OCI-M1 (cell line): ENCODE data around the gene PSMG1.
"Not testable (repeated sequence)": the region's sequence is repeated elsewhere in the genome, so short reads cannot be mapped to it uniquely, and the experiment has no call there.

Experiments used
- DNase-seq: peaks from one replicate; lab custom pipeline; 2025; lab: John Stamatoyannopoulos, UW

The PSMG1 gene

GRCh38 chr21:39183272-39184049 is at the start of gene PSMG1:
Gene PSMG1 (minus strand): TSS chr21:39183451. CDS start chr21:39183385, 66 bp downstream.
- peak; percentile 100 for DNase-seq

- DNase-seq, result no peak
Observed at GRCh38 chr21:39232861-39233291, 49.6 kb upstream of the PSMG1 start.

DNA sequence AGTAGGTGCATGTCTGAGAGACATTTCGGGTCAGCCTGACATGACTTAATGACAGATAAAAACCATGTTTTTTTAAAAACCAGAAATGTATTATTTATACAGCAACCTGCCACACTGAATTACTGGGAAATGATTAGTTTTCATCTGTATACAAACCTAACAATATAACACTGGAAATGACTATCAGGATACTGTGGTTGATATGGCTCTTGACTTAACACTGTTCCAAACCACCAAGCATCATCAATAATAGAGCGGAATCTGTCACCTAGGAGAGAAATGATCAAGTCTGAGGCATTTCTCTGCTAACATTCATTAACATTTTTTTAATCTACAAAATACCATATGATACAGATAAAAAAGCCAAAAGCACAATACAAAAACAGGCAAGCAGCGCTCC is 41.7 kb upstream of the PSMG1 start:
- DNase-seq, result no peak

DNA sequence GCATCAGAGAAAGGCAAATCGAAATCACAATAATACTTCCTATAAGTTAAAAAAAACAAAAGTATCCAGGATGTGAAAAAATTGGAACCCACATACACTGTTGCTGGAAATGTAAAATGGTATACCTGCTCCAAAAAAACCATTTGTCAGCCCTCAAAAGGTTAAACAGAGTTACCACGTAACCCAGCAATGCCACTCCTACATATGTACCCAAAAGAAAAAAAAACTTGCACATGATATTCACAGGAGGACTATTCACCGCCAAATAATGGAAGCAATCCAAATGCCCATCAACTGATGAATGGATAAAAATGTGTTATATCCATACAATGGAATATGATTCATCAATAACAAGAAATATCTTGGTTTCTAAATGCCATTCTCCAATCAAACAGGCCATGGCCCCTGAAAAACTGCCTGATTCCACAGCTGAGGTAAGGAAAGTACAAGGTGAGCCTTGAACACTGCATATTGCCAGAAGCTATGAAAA is 38.8 kb upstream of the PSMG1 start:
- DNase-seq, result no peak

- no peak for DNase-seq
Observed at GRCh38 chr21:39221282-39221996, 38.2 kb upstream of the PSMG1 start.

GRCh38 chr21:39220875-39221274 is 37.6 kb upstream of the PSMG1 start:
- not testable (repeated sequence) for DNase-seq

GRCh38 chr21:39220150-39220549 is 36.9 kb upstream of the PSMG1 start:
- DNase-seq, result no peak

DNA sequence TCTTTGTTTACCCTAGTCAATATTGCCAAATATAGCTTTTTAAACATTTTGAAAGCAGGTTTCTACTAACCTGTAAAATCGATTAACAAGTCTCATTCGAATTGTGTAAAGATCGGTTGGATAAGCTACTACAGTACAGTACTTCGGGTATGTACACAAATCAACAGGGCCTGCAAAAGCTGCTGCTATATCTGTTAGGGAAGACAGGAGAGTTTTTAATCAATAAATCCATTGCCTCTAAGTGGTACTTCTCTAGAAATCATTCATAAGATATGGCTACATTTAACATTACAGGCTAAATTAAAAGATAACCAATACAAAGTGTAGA is 34.8 kb upstream of the PSMG1 start:
- no peak for DNase-seq

GRCh38 chr21:39217356-39218081 is 34.3 kb upstream of the PSMG1 start:
- DNase-seq, result no peak

- DNase-seq, result no peak
Observed at GRCh38 chr21:39216290-39216689, 33.0 kb upstream of the PSMG1 start.

GRCh38 chr21:39215078-39215477 is 31.8 kb upstream of the PSMG1 start:
- no peak for DNase-seq

- peak; percentile 83 for DNase-seq
Observed at GRCh38 chr21:39209334-39209688, 26.1 kb upstream of the PSMG1 start.

GRCh38 chr21:39208624-39209333 is 25.5 kb upstream of the PSMG1 start:
- DNase-seq, result peak; percentile 99

GRCh38 chr21:39204134-39204533 is 20.9 kb upstream of the PSMG1 start:
- no peak for DNase-seq

GRCh38 chr21:39198800-39199199 is 15.5 kb upstream of the PSMG1 start:
- no peak for DNase-seq

DNA sequence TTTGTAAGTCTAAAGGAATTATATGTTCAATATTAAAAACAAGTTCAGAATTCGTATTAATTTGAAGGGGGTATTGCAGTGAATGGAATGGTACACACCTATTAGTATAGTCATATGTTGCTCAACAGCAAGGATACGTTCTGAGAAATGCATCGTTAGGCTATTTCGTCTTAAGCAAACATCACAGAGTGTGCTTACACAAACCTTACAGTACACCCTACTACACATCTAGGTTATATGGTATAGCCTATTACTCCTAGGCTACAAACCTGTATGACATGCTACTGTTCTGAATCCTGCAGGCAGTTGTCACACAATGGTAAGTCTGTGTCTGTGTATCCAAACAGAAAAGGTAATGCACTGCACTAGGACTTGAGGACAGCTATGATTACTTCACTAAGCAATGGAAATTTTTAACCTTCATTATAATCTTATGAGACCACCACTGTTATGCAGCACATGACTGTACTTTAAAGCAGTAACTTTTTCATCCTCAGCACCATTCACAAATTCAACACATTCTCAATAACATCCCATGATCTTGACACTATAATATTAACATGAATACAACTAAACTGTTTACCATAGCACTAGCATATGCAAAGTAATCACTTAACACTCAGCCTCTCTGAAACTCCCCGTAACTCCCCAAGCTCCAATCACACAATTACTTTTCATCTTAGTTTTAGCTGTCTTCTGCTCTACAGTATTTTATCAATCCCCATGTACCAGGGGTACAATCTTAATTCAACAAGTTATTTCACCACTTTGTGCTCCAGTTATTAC is 14.4 kb upstream of the PSMG1 start:
- DNase-seq, result no peak

DNA sequence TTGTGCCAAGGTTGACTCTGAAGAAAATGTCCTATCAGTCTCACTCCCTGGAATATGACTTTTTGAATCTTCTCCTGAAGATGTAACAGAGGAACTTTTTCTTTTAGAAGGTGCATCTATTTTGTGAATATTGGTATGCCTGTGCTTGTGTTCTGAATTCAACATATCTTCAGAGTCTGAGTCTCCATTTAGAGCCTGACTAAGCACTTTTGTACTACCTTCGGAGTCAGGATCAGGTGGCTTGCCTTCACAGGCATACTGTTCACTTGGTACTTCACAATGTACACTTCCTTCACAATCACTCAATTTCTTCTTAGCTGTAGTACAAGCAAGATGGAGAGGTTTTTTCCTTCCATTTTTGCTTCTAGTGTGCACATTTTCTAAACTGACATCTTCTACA is 13.6 kb upstream of the PSMG1 start:
- DNase-seq, result no peak

DNA sequence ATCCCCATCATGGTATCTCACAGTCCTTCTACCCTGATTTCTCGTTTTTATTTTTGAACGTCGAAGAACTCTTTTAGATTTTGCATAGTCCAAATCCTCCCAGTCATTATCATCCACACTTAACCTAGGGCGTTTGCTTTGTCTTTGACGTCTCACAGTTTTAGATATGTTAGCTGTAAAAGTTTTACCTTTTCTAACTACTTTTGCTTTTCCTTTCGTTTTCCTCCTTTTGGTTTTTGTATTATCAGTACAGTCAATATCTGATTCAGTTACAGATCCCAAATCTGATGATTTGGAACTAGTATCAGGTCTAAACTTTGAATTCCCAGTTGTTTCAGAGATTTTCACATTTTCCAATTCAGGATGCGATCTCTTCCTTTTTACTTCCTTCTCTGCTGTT is 13.1 kb upstream of the PSMG1 start:
- DNase-seq, result no peak

GRCh38 chr21:39193380-39193779 is 10.1 kb upstream of the PSMG1 start:
- no peak for DNase-seq

DNA sequence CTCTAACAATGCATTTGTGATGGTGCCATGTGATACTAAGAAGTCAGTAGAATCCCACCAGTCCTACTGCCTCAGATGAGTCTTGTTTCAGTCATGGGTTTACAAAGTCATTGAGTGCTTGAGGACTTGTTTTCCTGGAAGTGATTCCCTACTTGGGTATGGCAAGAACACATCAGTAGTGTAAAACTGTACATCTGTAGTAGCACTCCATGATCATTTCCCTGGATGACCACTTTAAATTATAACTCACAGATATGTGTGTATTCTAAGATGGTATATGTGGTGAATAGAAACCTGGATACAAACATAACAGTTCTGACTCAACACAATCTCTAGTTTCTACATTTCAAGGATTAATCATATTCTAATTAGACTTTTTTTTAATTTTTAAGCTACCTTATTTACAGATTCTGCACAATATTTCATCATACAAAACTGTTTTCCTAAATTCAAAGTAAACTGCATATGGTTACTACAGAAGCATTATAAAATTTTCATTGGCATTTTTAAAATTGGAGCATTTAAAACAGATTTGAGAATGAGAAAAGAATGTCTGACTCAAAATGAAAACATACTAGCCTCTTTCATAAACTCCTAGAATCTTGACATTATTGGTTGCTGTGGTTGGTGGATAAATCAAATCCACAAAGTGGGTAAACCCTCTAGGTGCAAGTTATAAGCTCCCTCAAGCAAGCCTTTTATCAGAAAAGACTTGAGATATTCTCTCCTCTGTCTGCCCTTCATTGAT is 6.8 kb upstream of the PSMG1 start:
- DNase-seq, result no peak
